Fibroblast of lung (primary cell): ENCODE data around the gene MDFI. TPM values are rescaled to one million over a fixed set of nuclear protein-coding genes. Genes with fewer than 3 reads are reported as not detected.

Experiments
- DNase-seq, 2 donors: peaks; one replicate each; pipeline versions ENCODE4 v3.0.0 to v3.0.0-alpha.2; 2010; ENCODE audit warnings: low read depth in 2 of 2
- H2AFZ ChIP-seq: 2 replicates; pipeline ENCODE4 v1.5.1; 2012; ENCODE audit warnings: low read length, control low read depth, inconsistent platforms
- H3K27ac ChIP-seq: 2 replicates; pipeline ENCODE4 v1.5.1; 2011; ENCODE audit warnings: low read length, control low read depth; ENCODE audit not compliant: insufficient read depth
- H3K27me3 ChIP-seq: 2 replicates; pipeline ENCODE4 v1.5.1; 2011; ENCODE audit warnings: mild to moderate bottlenecking, low read length; ENCODE audit not compliant: control insufficient read depth, insufficient read depth
- H3K36me3 ChIP-seq: 2 replicates; pipeline ENCODE4 v1.5.1; 2011; ENCODE audit warnings: low read length; ENCODE audit not compliant: control insufficient read depth, insufficient read depth
- H3K4me1 ChIP-seq: 2 replicates; pipeline ENCODE4 v1.5.1; 2011; ENCODE audit warnings: low read length; ENCODE audit not compliant: control insufficient read depth, insufficient read depth; ENCODE audit errors: extremely low read depth
- H3K4me2 ChIP-seq: 2 replicates; pipeline ENCODE4 v1.5.1; 2011; ENCODE audit warnings: low read length, control low read depth; ENCODE audit not compliant: insufficient read depth; ENCODE audit errors: extremely low read depth
- H3K4me3 ChIP-seq, 4 experiments: fragments of 200-600 bp in 1 of 4; sonication (generic) in 1 of 4; replicated peaks in 1 of 4; 2 replicates each; pipeline ENCODE4 v1.5.1; 2011 to 2016; ENCODE audit warnings: low read length in 4 of 4, low read depth in 3 of 4, mild to moderate bottlenecking in 3 of 4, control low read depth in 2 of 4, inconsistent platforms in 1 of 4, mixed read lengths in 1 of 4; ENCODE audit not compliant: insufficient read depth in 1 of 4; ENCODE audit errors: control extremely low read depth in 1 of 4
- H3K79me2 ChIP-seq: 2 replicates; pipeline ENCODE4 v1.5.1; 2012; ENCODE audit warnings: mild to moderate bottlenecking, low read length, inconsistent platforms; ENCODE audit not compliant: control insufficient read depth, insufficient read depth
- H3K9ac ChIP-seq: 2 replicates; pipeline ENCODE4 v1.5.1; 2011; ENCODE audit warnings: mild to moderate bottlenecking, low read length, control low read depth; ENCODE audit not compliant: insufficient read depth
- H3K9me3 ChIP-seq: 2 replicates; pipeline ENCODE4 v1.5.1; 2012; ENCODE audit warnings: low read depth, low read length; ENCODE audit not compliant: control insufficient read depth, insufficient read depth
- H4K20me1 ChIP-seq: 2 replicates; pipeline ENCODE4 v1.5.1; 2011; ENCODE audit warnings: low read length; ENCODE audit not compliant: control insufficient read depth, insufficient read depth; ENCODE audit errors: extremely low read depth
- CTCF ChIP-seq, 2 donors: IDR thresholded peaks in 1 of 2; conservative IDR thresholded peaks in 1 of 2; 1 replicate in 1 of 2; 2 replicates in 1 of 2; pipeline ENCODE4 v1.5.1; 2011 to 2012; ENCODE audit warnings: low read length in 2 of 2, control low read depth in 1 of 2, inconsistent platforms in 1 of 2, low read depth in 1 of 2, mild to moderate bottlenecking in 1 of 2
- EZH2 ChIP-seq: IDR thresholded peaks from 2 replicates; pipeline ENCODE4 v1.5.1; 2012; ENCODE audit warnings: low read length, control low read depth, mild to moderate bottlenecking; ENCODE audit errors: missing control alignments
- polyA plus RNA-seq, 2 donors: library from polyadenylated mRNA; depleted of rRNA in 1 of 2; stranded (reverse) in 1 of 2; unstranded in 1 of 2; fragments of >200 nt; gene quantifications; 2 replicates each; pipeline ENCODE4 v1.2.1, GENCODE V29; 2011 to 2012; ENCODE audit warnings: missing spikeins in 1 of 2
- total RNA-seq: library from RNA; depleted of rRNA; stranded (reverse); fragments of >200 nt; gene quantifications from 2 replicates; pipeline ENCODE4 v1.2.1, GENCODE V29; 2014

Gene MDFI
- total and polyA plus RNA-seq, 2 donors (not counting 1 experiment from before 2014, with no cell fraction given) = 0.17 TPM; not detected in 1

GRCh38 chr6:41599015-41599851 lies 39.0 kb upstream of the MDFI start:
- no peak for TF ChIP-seq EZH2
- no peak for TF ChIP-seq CTCF (conservative IDR thresholded peaks at IDR 0.05 in 1 of 2, IDR thresholded peaks at IDR 0.05 in 1 of 2; ENCODE audit: low read depth in 1 of 2, low read length in 2 of 2)
- Histone ChIP-seq H3K27me3 (no peaks in the 10 kb centered on the region), H3K36me3 (no peaks in the 10 kb centered on the region), H3K4me2 (no peak overlapping the region), H4K20me1 (no peaks in the 10 kb centered on the region), H3K79me2 (no peaks in the 10 kb centered on the region), H3K4me1 (no peaks in the 10 kb centered on the region), H3K4me3 (no peak overlapping the region), H3K27ac (no peak overlapping the region), H3K9me3 (no peaks in the 10 kb centered on the region), H2AFZ (no peak overlapping the region), H3K9ac (no peak overlapping the region)
- DNase-seq = no peak

GRCh38 chr6:41599852-41600445 lies 38.3 kb upstream of the MDFI start:
- Histone ChIP-seq H4K20me1 (no peaks in the 10 kb centered on the region), H3K9ac (no peak overlapping the region), H3K4me1 (no peaks in the 10 kb centered on the region), H3K27me3 (no peaks in the 10 kb centered on the region), H3K79me2 (no peaks in the 10 kb centered on the region), H3K4me2 (no peak overlapping the region), H3K36me3 (no peaks in the 10 kb centered on the region), H3K4me3 (no peak overlapping the region), H3K27ac (no peak overlapping the region), H2AFZ (no peak overlapping the region), H3K9me3 (no peaks in the 10 kb centered on the region)
- no peak for DNase-seq
- TF ChIP-seq CTCF (conservative IDR thresholded peaks at IDR 0.05 in 1 of 2, IDR thresholded peaks at IDR 0.05 in 1 of 2; ENCODE audit: low read depth in 1 of 2, low read length in 2 of 2) (no peak), EZH2 (no peak)

GRCh38 chr6:41600499-41601247 lies 37.6 kb upstream of the MDFI start:
- DNase-seq = no peak
- TF ChIP-seq EZH2 (no peak), CTCF (conservative IDR thresholded peaks at IDR 0.05 in 1 of 2, IDR thresholded peaks at IDR 0.05 in 1 of 2; ENCODE audit: low read depth in 1 of 2, low read length in 2 of 2) (no peak)
- H2AFZ ChIP-seq = no peak overlapping the region
- H3K4me1 ChIP-seq = no peaks in the 10 kb centered on the region
- no peaks in the 10 kb centered on the region for H3K27me3 ChIP-seq
- H3K27ac ChIP-seq = no peak overlapping the region
- no peak overlapping the region for H3K4me3 ChIP-seq
- no peaks in the 10 kb centered on the region for H4K20me1 ChIP-seq
- no peak overlapping the region for H3K4me2 ChIP-seq
- H3K9me3 ChIP-seq = no peaks in the 10 kb centered on the region
- H3K9ac ChIP-seq = no peak overlapping the region
- H3K79me2 ChIP-seq = no peaks in the 10 kb centered on the region
- no peaks in the 10 kb centered on the region for H3K36me3 ChIP-seq
